ENCODE measurements around the gene HOXC11.

HOXC11 gene

DNA sequence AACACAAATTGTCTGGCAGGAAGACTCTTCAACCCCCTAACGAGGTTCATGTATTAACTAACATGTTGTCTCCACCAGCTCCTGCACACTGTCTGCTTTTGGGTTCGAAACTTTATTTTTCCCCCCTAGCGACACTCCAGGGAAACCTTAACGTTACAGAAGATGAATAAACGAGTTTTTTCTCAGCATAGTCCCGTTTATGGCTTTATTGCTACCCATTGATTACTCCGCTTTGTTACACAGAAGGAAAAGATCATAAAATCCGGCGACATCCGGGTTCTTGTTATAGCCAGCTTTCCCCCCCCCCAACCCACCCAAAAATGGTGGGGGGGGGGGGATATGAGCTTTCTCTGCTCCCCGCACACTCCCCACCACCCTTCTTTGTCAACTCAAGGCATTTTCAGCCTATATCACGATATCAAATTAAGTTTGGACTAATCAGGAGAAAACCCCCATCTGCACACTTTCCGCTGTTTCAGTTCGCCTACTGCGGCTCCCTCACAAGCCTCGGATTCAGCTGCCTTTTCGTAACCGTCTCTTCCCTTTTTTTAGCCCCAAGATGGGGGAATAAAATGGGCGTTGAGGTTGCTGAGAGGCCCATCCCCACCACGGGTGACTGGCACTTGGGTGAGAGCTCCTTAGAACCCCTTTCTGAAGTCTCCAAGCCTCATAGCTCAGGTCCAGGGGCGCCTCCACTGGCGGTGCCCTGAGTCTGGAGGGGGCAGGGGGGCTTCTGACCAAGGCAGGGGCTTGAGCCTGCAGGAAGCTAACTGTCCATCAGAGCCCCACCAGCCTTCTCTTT is 53.9 kb downstream of the HOXC11 start:
- DNase-seq = no peak
